H9 (cell line): ENCODE results near the gene VGF. TPM values are rescaled to one million over a fixed set of nuclear protein-coding genes. Genes with fewer than 3 reads are reported as not detected.

Source experiments
- DNase-seq: peaks from one replicate; pipeline ENCODE4 v3.0.0-alpha.2; 2017
- H2AFZ ChIP-seq: one replicate; pipeline ENCODE4 v1.6.1; 2013; ENCODE audit warnings: mild to moderate bottlenecking, low read length, control low read depth, moderate library complexity
- H2AK5ac ChIP-seq: 2 replicates; pipeline ENCODE4 v1.6.1; 2013; ENCODE audit warnings: low read length, control low read depth, mixed read lengths; ENCODE audit not compliant: insufficient read length
- H2BK120ac ChIP-seq: one replicate; pipeline ENCODE4 v1.6.1; 2013; ENCODE audit warnings: low read depth, mild to moderate bottlenecking, low read length, control low read depth, inconsistent platforms; ENCODE audit not compliant: poor library complexity, severe bottlenecking
- H2BK12ac ChIP-seq: 2 replicates; pipeline ENCODE4 v1.6.1; 2013; ENCODE audit warnings: low read length, control low read depth, mixed read lengths, low read depth; ENCODE audit not compliant: insufficient read length
- H2BK15ac ChIP-seq: 2 replicates; pipeline ENCODE4 v1.6.1; 2013; ENCODE audit warnings: low read depth, low read length, control low read depth
- H2BK20ac ChIP-seq: one replicate; pipeline ENCODE4 v1.6.1; 2013; ENCODE audit warnings: low read depth, mild to moderate bottlenecking, low read length, control low read depth, inconsistent platforms; ENCODE audit not compliant: poor library complexity, severe bottlenecking
- H2BK5ac ChIP-seq: 2 replicates; pipeline ENCODE4 v1.6.1; 2013; ENCODE audit warnings: low read length, control low read depth, mixed read lengths; ENCODE audit not compliant: insufficient read length
- H3K14ac ChIP-seq: 2 replicates; pipeline ENCODE4 v1.6.1; 2013; ENCODE audit warnings: low read length, control low read depth; ENCODE audit not compliant: insufficient read depth
- H3K18ac ChIP-seq: 2 replicates; pipeline ENCODE4 v1.6.1; 2013; ENCODE audit warnings: low read depth, mild to moderate bottlenecking, mixed read lengths, low read length, control low read depth; ENCODE audit not compliant: insufficient read length
- H3K23ac ChIP-seq: 2 replicates; pipeline ENCODE4 v1.6.1; 2013; ENCODE audit warnings: low read length, control low read depth, mixed read lengths, low read depth; ENCODE audit not compliant: insufficient read length
- H3K23me2 ChIP-seq: 2 replicates; pipeline ENCODE4 v1.6.1; 2013; ENCODE audit warnings: low read depth, mild to moderate bottlenecking, mixed read lengths, low read length, control low read depth; ENCODE audit not compliant: insufficient read length, poor library complexity, severe bottlenecking
- H3K27ac ChIP-seq: 2 replicates; pipeline ENCODE4 v1.5.1; 2013; ENCODE audit warnings: low read length, control low read depth, mixed read lengths, low read depth; ENCODE audit not compliant: insufficient read length
- H3K27me3 ChIP-seq: 2 replicates; pipeline ENCODE4 v1.6.1; 2013; ENCODE audit warnings: low read length, control low read depth, inconsistent platforms; ENCODE audit not compliant: insufficient read depth
- H3K4ac ChIP-seq: 2 replicates; pipeline ENCODE4 v1.6.1; 2013; ENCODE audit warnings: low read depth, mild to moderate bottlenecking, control low read depth, inconsistent platforms, low read length, moderate library complexity
- H3K4me1 ChIP-seq: 2 replicates; pipeline ENCODE4 v1.6.1; 2013; ENCODE audit warnings: low read length, control low read depth, inconsistent platforms; ENCODE audit not compliant: insufficient read depth
- H3K4me2 ChIP-seq: 2 replicates; pipeline ENCODE4 v1.6.1; 2013; ENCODE audit warnings: low read length, control low read depth, mixed read lengths; ENCODE audit not compliant: insufficient read length, insufficient read depth
- H3K56ac ChIP-seq: 2 replicates; pipeline ENCODE4 v1.6.1; 2013; ENCODE audit warnings: low read depth, mild to moderate bottlenecking, mixed read lengths, low read length, control low read depth; ENCODE audit not compliant: insufficient read length
- H3K79me1 ChIP-seq: 2 replicates; pipeline ENCODE4 v1.6.1; 2013; ENCODE audit warnings: low read depth, mild to moderate bottlenecking, moderate library complexity, low read length, control low read depth, inconsistent platforms; ENCODE audit not compliant: insufficient read depth, poor library complexity, severe bottlenecking
- H3K79me2 ChIP-seq: 2 replicates; pipeline ENCODE4 v1.6.1; 2013; ENCODE audit warnings: low read length, control low read depth, inconsistent platforms; ENCODE audit not compliant: insufficient read depth
- H3K9ac ChIP-seq: 2 replicates; pipeline ENCODE4 v1.6.1; 2013; ENCODE audit warnings: low read length, control low read depth, mixed read lengths; ENCODE audit not compliant: insufficient read length; ENCODE audit errors: extremely low read depth
- H3K9me3 ChIP-seq: one replicate; pipeline ENCODE4 v1.6.1; 2013; ENCODE audit warnings: low read depth, low read length, inconsistent platforms; ENCODE audit not compliant: control insufficient read depth
- H3T11ph ChIP-seq: one replicate; pipeline ENCODE4 v1.6.1; 2013; ENCODE audit warnings: mild to moderate bottlenecking, low read length, control low read depth, inconsistent platforms
- H4K20me1 ChIP-seq: one replicate; pipeline ENCODE4 v1.6.1; 2013; ENCODE audit not compliant: control insufficient read depth, insufficient read length, insufficient read depth
- H4K5ac ChIP-seq: 2 replicates; pipeline ENCODE4 v1.6.1; 2013; ENCODE audit warnings: low read depth, mild to moderate bottlenecking, mixed read lengths, low read length, control low read depth; ENCODE audit not compliant: insufficient read length
- H4K8ac ChIP-seq: replicated peaks from 2 replicates; pipeline ENCODE4 v1.6.1; 2013; ENCODE audit warnings: low read length, control low read depth, mixed read lengths, low read depth; ENCODE audit not compliant: insufficient read length
- H4K91ac ChIP-seq: 2 replicates; pipeline ENCODE4 v1.6.1; 2013; ENCODE audit warnings: low read depth, mild to moderate bottlenecking, moderate library complexity, mixed read lengths, low read length, control low read depth; ENCODE audit not compliant: insufficient read length
- H3K27ac Mint-ChIP-seq, 3 experiments: 2 replicates in 2 of 3; 3 replicates in 1 of 3; pipeline ENCODE4 v1.8.0; 2020 to 2021; ENCODE audit warnings: mixed read lengths in 3 of 3, mild to moderate bottlenecking in 1 of 3, moderate library complexity in 1 of 3
- H3K27me3 Mint-ChIP-seq: 2 replicates; pipeline ENCODE4 v1.8.0; 2021; ENCODE audit warnings: low read depth, mild to moderate bottlenecking, moderate library complexity, mixed read lengths
- H3K36me3 Mint-ChIP-seq, 3 experiments: 2 replicates in 2 of 3; 3 replicates in 1 of 3; pipeline ENCODE4 v1.8.0; 2020 to 2021; ENCODE audit warnings: low read depth in 3 of 3, mixed read lengths in 3 of 3; ENCODE audit not compliant: insufficient read depth in 1 of 3
- H3K4me1 Mint-ChIP-seq, 2 experiments: 2 replicates each; pipeline ENCODE4 v1.8.0; 2020; ENCODE audit warnings: mixed read lengths in 2 of 2
- H3K4me3 Mint-ChIP-seq, 2 experiments: 2 replicates in 1 of 2; 3 replicates in 1 of 2; pipeline ENCODE4 v1.8.0; 2020 to 2021; ENCODE audit warnings: mild to moderate bottlenecking in 2 of 2, mixed read lengths in 2 of 2, moderate library complexity in 1 of 2
- H3K9me3 Mint-ChIP-seq, 2 experiments: 2 replicates in 1 of 2; 3 replicates in 1 of 2; pipeline ENCODE4 v1.8.0; 2020; ENCODE audit warnings: mild to moderate bottlenecking in 2 of 2, mixed read lengths in 2 of 2, moderate library complexity in 1 of 2
- CTCF ChIP-seq: fragments of 200-600 bp; sonication (generic); conservative IDR thresholded peaks from 3 replicates; pipeline ENCODE4 v1.8.0; 2021; ENCODE audit warnings: antibody characterized with exemption, mild to moderate bottlenecking
- WGBS: extraction: QIAGEN DNeasy Blood & Tissue Kit; methylation state at CpG from one replicate; pipeline ENCODE4 v1.1.7; 2013; ENCODE audit warnings: missing lambda C conversion rate, low lambda C conversion rate, mixed read lengths; ENCODE audit not compliant: insufficient read length; ENCODE audit errors: extremely low coverage; 5-methylcytosine and 5-hydroxymethylcytosine counted together
- total RNA-seq: library from RNA; stranded (reverse); gene quantifications from 2 replicates; pipeline ENCODE4 v1.2.1, GENCODE V29; 2021

Gene VGF
- total RNA-seq, 1 experiment from 2014 or later: 37.1 TPM

- Histone ChIP-seq H3K79me2 (no peaks in the 10 kb centered on the region), H3K18ac (no peak overlapping the region), H3K4me2 (peak overlapping the region; percentile 91), H4K8ac (no peak overlapping the region), H2AFZ (no peak overlapping the region), H4K20me1 (no peaks in the 10 kb centered on the region), H3K79me1 (no peaks in the 10 kb centered on the region), H2BK12ac (no peak overlapping the region), H3K14ac (no peak overlapping the region), H3K9me3 (no peaks in the 10 kb centered on the region), H3K23me2 (peaks cover 21% of the 10 kb centered on the region), H4K5ac (no peak overlapping the region), H2BK5ac (no peak overlapping the region), H2AK5ac (no peak overlapping the region), H4K91ac (no peak overlapping the region), H3K9ac (no peak overlapping the region), H3K23ac (no peak overlapping the region), H2BK15ac (no peak overlapping the region), H2BK20ac (no peak overlapping the region), H3K56ac (no peak overlapping the region), H3K4ac (no peak overlapping the region), H2BK120ac (no peak overlapping the region), H3K4me1 (no peaks in the 10 kb centered on the region; the same call in 1 of the 2 replicates), H3K27me3 (peaks cover 31% of the 10 kb centered on the region; the same call in 1 of the 2 replicates), H3K27ac (no peak overlapping the region), H3T11ph (no peak overlapping the region)
- Mint-ChIP-seq H3K9me3 (peaks cover 0 to 2% of the 10 kb centered on the region in 2 experiments; a peak in 2 of 5 replicates), H3K36me3 (no peaks in the 10 kb centered on the region), H3K4me3 (peak overlapping the region; percentile 61 to 90), H3K27ac (no peak overlapping the region), H3K27me3 (peaks cover 81% of the 10 kb centered on the region), H3K4me1 (peaks cover 19 to 23% of the 10 kb centered on the region in 2 experiments)
- WGBS: no CpG with 5 or more reads among the region's 20 CpGs
- no peak for DNase-seq
- TF ChIP-seq CTCF: no peak
Measured at GRCh38 chr7:101179117-101179516, 13.7 kb upstream of the VGF start.
